Karpas-422 (cell line): ENCODE results near the gene ALKBH8. TPM values are rescaled to one million over a fixed set of nuclear protein-coding genes. Genes with fewer than 3 reads are reported as not detected.
"Not testable (repeated sequence)": the region's sequence is repeated elsewhere in the genome, so short reads cannot be mapped to it uniquely, and the experiment has no call there.

ENCODE experiments used
- DNase-seq: peaks from one replicate; pipeline ENCODE4 v3.0.0-alpha.2; 2015
- H2AFZ ChIP-seq: fragments of 200-600 bp; sonication (generic); 2 replicates; pipeline ENCODE4 v1.6.1; 2014; ENCODE audit warnings: antibody characterized with exemption, low read length, mixed read lengths
- H3K27ac ChIP-seq: fragments of 200-600 bp; sonication (generic); 2 replicates; pipeline ENCODE4 v1.5.1; 2014; ENCODE audit warnings: mild to moderate bottlenecking, low read length, moderate library complexity
- H3K27me3 ChIP-seq: fragments of 200-600 bp; sonication (generic); 2 replicates; pipeline ENCODE4 v1.6.1; 2014; ENCODE audit warnings: low read length, mixed read lengths
- H3K36me3 ChIP-seq: fragments of 200-600 bp; sonication (generic); 2 replicates; pipeline ENCODE4 v1.6.1; 2014; ENCODE audit warnings: low read length, mixed read lengths; ENCODE audit not compliant: insufficient read depth
- H3K4me1 ChIP-seq: fragments of 200-600 bp; sonication (generic); 2 replicates; pipeline ENCODE4 v1.6.1; 2014; ENCODE audit warnings: mild to moderate bottlenecking, low read length, mixed read lengths
- H3K4me2 ChIP-seq: fragments of 200-600 bp; sonication (generic); 2 replicates; pipeline ENCODE4 v1.6.1; 2014; ENCODE audit warnings: low read length, low read depth, mild to moderate bottlenecking; ENCODE audit not compliant: poor library complexity, severe bottlenecking
- H3K4me3 ChIP-seq: fragments of 200-600 bp; sonication (generic); 2 replicates; pipeline ENCODE4 v1.5.1; 2014; ENCODE audit warnings: mild to moderate bottlenecking, antibody characterized with exemption, low read length, mixed read lengths
- H3K79me2 ChIP-seq: fragments of 200-600 bp; sonication (generic); 2 replicates; pipeline ENCODE4 v1.6.1; 2014; ENCODE audit warnings: mild to moderate bottlenecking, low read length, mixed read lengths
- H3K9ac ChIP-seq: fragments of 200-600 bp; sonication (generic); 2 replicates; pipeline ENCODE4 v1.6.0; 2014; ENCODE audit warnings: low read length
- H3K9me2 ChIP-seq: fragments of 200-600 bp; sonication (generic), shearing (Covaris generic); replicated peaks from 2 replicates; pipeline ENCODE4 v1.6.0; 2014; ENCODE audit warnings: mild to moderate bottlenecking, low read length, moderate library complexity; ENCODE audit not compliant: insufficient read depth
- H3K9me3 ChIP-seq: fragments of 300-700, 200-600 bp; sonication (generic); 2 replicates; pipeline ENCODE4 v1.6.1; 2014; ENCODE audit warnings: low read length, mixed read lengths
- H4K20me1 ChIP-seq: fragments of 200-600 bp; sonication (generic); 2 replicates; pipeline ENCODE4 v1.6.1; 2014; ENCODE audit warnings: mild to moderate bottlenecking, antibody characterized with exemption, low read length, low read depth; ENCODE audit not compliant: insufficient read depth
- total RNA-seq: library from RNA; depleted of rRNA; stranded (reverse); fragments of >200 nt; shearing (Covaris generic); gene quantifications from 2 replicates; pipeline ENCODE4 v1.2.3, GENCODE V29; 2014; ENCODE audit warnings: low replicate concordance

Gene ALKBH8
- total RNA-seq, 1 experiment from 2014 or later: 21.8 TPM

- no peak overlapping the region for H3K4me3 ChIP-seq
- H3K4me1 ChIP-seq: peaks cover 19% of the 10 kb centered on the region
- H2AFZ ChIP-seq: no peak overlapping the region
- no peaks in the 10 kb centered on the region for H3K79me2 ChIP-seq
- no peak overlapping the region for H3K9ac ChIP-seq
- no peak for DNase-seq
- no peak overlapping the region for H3K4me2 ChIP-seq
- no peak overlapping the region for H3K27ac ChIP-seq
- H3K36me3 ChIP-seq: no peaks in the 10 kb centered on the region
- 0 out of 2 replicates have a peak, but pooled peaks cover 13% of the 10 kb centered on the region for H3K27me3 ChIP-seq
- no peaks in the 10 kb centered on the region for H3K9me2 ChIP-seq
- H4K20me1 ChIP-seq: no peaks in the 10 kb centered on the region
- no peaks in the 10 kb centered on the region for H3K9me3 ChIP-seq
Observed at GRCh38 chr11:107587306-107587979, 21.9 kb upstream of the ALKBH8 start.

- H2AFZ ChIP-seq: no peak overlapping the region
- no peaks in the 10 kb centered on the region for H3K36me3 ChIP-seq
- no peaks in the 10 kb centered on the region for H3K79me2 ChIP-seq
- DNase-seq: no peak
- no peaks in the 10 kb centered on the region for H3K9me2 ChIP-seq
- H3K27ac ChIP-seq: no peak overlapping the region
- H3K4me2 ChIP-seq: no peak overlapping the region
- no peaks in the 10 kb centered on the region for H4K20me1 ChIP-seq
- no peaks in the 10 kb centered on the region for H3K9me3 ChIP-seq
- no peak overlapping the region for H3K4me3 ChIP-seq
- no peaks in the 10 kb centered on the region for H3K4me1 ChIP-seq
- H3K27me3 ChIP-seq: no peaks in the 10 kb centered on the region
- H3K9ac ChIP-seq: no peak overlapping the region
Observed at GRCh38 chr11:107583629-107584195, 18.2 kb upstream of the ALKBH8 start.

- no peaks in the 10 kb centered on the region for H3K36me3 ChIP-seq
- no peaks in the 10 kb centered on the region for H3K9me3 ChIP-seq
- H3K4me1 ChIP-seq: no peaks in the 10 kb centered on the region
- H2AFZ ChIP-seq: no peak overlapping the region
- H3K4me3 ChIP-seq: no peak overlapping the region
- DNase-seq: no peak
- no peak overlapping the region for H3K4me2 ChIP-seq
- no peak overlapping the region for H3K27ac ChIP-seq
- H3K79me2 ChIP-seq: no peaks in the 10 kb centered on the region
- no peak overlapping the region for H3K9ac ChIP-seq
- H3K27me3 ChIP-seq: no peaks in the 10 kb centered on the region
- no peaks in the 10 kb centered on the region for H4K20me1 ChIP-seq
- H3K9me2 ChIP-seq: no peaks in the 10 kb centered on the region
Observed at GRCh38 chr11:107581147-107581546, 15.6 kb upstream of the ALKBH8 start.

GRCh38 chr11:107579169-107579568 is 13.6 kb upstream of the ALKBH8 start:
- not testable (repeated sequence) for H3K27me3 ChIP-seq, H3K9ac ChIP-seq, H3K4me3 ChIP-seq, H2AFZ ChIP-seq, H3K4me2 ChIP-seq, H3K79me2 ChIP-seq, H3K4me1 ChIP-seq, H3K36me3 ChIP-seq, H3K27ac ChIP-seq, H3K9me3 ChIP-seq, H4K20me1 ChIP-seq, H3K9me2 ChIP-seq, DNase-seq

- no peak for DNase-seq
- H3K36me3 ChIP-seq: no peaks in the 10 kb centered on the region
- H3K27ac ChIP-seq: no peak overlapping the region
- no peaks in the 10 kb centered on the region for H3K27me3 ChIP-seq
- no peaks in the 10 kb centered on the region for H3K79me2 ChIP-seq
- H3K9me3 ChIP-seq: no peaks in the 10 kb centered on the region
- H3K4me2 ChIP-seq: no peak overlapping the region
- no peak overlapping the region for H3K9ac ChIP-seq
- no peak overlapping the region for H3K4me3 ChIP-seq
- H3K9me2 ChIP-seq: no peaks in the 10 kb centered on the region
- H2AFZ ChIP-seq: no peak overlapping the region
- no peaks in the 10 kb centered on the region for H3K4me1 ChIP-seq
- no peaks in the 10 kb centered on the region for H4K20me1 ChIP-seq
Observed at GRCh38 chr11:107577346-107577711, 11.8 kb upstream of the ALKBH8 start.

- H3K9me3 ChIP-seq, H3K4me3 ChIP-seq, H3K79me2 ChIP-seq, H3K4me1 ChIP-seq, H3K9me2 ChIP-seq, H3K27me3 ChIP-seq, H3K9ac ChIP-seq, H3K27ac ChIP-seq, H3K36me3 ChIP-seq, H2AFZ ChIP-seq, H3K4me2 ChIP-seq, H4K20me1 ChIP-seq: not testable (repeated sequence)
- peak; percentile 90 for DNase-seq
Observed at GRCh38 chr11:107576497-107577345, 11.2 kb upstream of the ALKBH8 start.

GRCh38 chr11:107573438-107573837 is 7.9 kb upstream of the ALKBH8 start:
- no peak for DNase-seq
- no peak overlapping the region for H3K4me3 ChIP-seq
- no peak overlapping the region for H3K4me2 ChIP-seq
- H3K27ac ChIP-seq: no peak overlapping the region
- no peak overlapping the region for H3K9ac ChIP-seq
- H4K20me1 ChIP-seq: no peaks in the 10 kb centered on the region
- no peaks in the 10 kb centered on the region for H3K79me2 ChIP-seq
- no peak overlapping the region for H2AFZ ChIP-seq
- no peaks in the 10 kb centered on the region for H3K9me3 ChIP-seq
- H3K27me3 ChIP-seq: no peaks in the 10 kb centered on the region
- H3K36me3 ChIP-seq: no peaks in the 10 kb centered on the region
- H3K4me1 ChIP-seq: no peaks in the 10 kb centered on the region; the same call in 1 of the 2 replicates
- H3K9me2 ChIP-seq: no peaks in the 10 kb centered on the region

- Histone ChIP-seq H2AFZ (no peak overlapping the region), H3K4me2 (no peak overlapping the region), H3K36me3 (no peaks in the 10 kb centered on the region), H3K27ac (no peak overlapping the region), H3K4me3 (no peak overlapping the region), H3K9ac (no peak overlapping the region), H3K9me3 (no peaks in the 10 kb centered on the region), H3K4me1 (peaks cover 28% of the 10 kb centered on the region), H3K9me2 (no peaks in the 10 kb centered on the region; the same call in 1 of the 2 replicates), H3K27me3 (no peaks in the 10 kb centered on the region), H4K20me1 (no peaks in the 10 kb centered on the region), H3K79me2 (peaks cover under 1% of the 10 kb centered on the region)
- DNase-seq: no peak
Observed at GRCh38 chr11:107570015-107570414, 4.5 kb upstream of the ALKBH8 start.
